Measurements from ENCODE around the gene CTNNAL1. TPM values are rescaled to one million over a fixed set of nuclear protein-coding genes. Genes with fewer than 3 reads are reported as not detected.
"Not testable (repeated sequence)": the region's sequence is repeated elsewhere in the genome, so short reads cannot be mapped to it uniquely, and the experiment has no call there.

CTNNAL1 gene
- polyA plus RNA-seq, 1 donor (not counting 4 experiments of a cell fraction or from before 2014, with no cell fraction given), result 112 TPM

GRCh38 chr9:108972186-108972585 lies 41.1 kb downstream of the CTNNAL1 start:
- no peaks in the 10 kb centered on the region for H3K79me2 ChIP-seq (ENCODE audit: control insufficient read depth, insufficient read depth, low read length)
- TF ChIP-seq EZH2 (IDR thresholded peaks at IDR 0.05; ENCODE audit: low read length) (no peak), CTCF (optimal IDR thresholded peaks at IDR 0.05 in 1 of 3, IDR thresholded peaks at IDR 0.05 in 1 of 3, conservative IDR thresholded peaks at IDR 0.05 in 1 of 3; ENCODE audit: extremely low read depth in 1 of 3, insufficient read depth in 2 of 3, low read length in 3 of 3) (no peak)
- no peak overlapping the region for H2AFZ ChIP-seq (ENCODE audit: control insufficient read depth, low read length)
- H3K4me3 ChIP-seq (ENCODE audit: control insufficient read depth in 2 of 3, extremely low read depth in 1 of 3, insufficient read depth in 2 of 3, low read depth in 1 of 3, low read length in 3 of 3), result no peak overlapping the region
- H3K9me1 ChIP-seq (ENCODE audit: control insufficient read depth, extremely low read depth, insufficient read depth, low read length), result no peaks in the 10 kb centered on the region
- H3K9ac ChIP-seq (ENCODE audit: control insufficient read depth, extremely low read depth, insufficient read depth, low read length), result no peak overlapping the region
- H3K4me2 ChIP-seq (ENCODE audit: control insufficient read depth, extremely low read depth, insufficient read depth, low read depth, low read length), result no peak overlapping the region
- no peaks in the 10 kb centered on the region for H4K20me1 ChIP-seq (ENCODE audit: control insufficient read depth, extremely low read depth, insufficient read depth, low read length)
- DNase-seq (ENCODE audit: low read depth, low spot score), result no peak
- H3K27ac ChIP-seq (ENCODE audit: control insufficient read depth, insufficient read depth, low read length), result no peak overlapping the region
- peaks cover 14 to 19% of the 10 kb centered on the region in 2 experiments for H3K36me3 ChIP-seq (ENCODE audit: control insufficient read depth in 2 of 2, extremely low read depth in 1 of 2, insufficient read depth in 2 of 2, low read length in 2 of 2)
- FAIRE-seq, result no peak
- H3K4me1 ChIP-seq (ENCODE audit: control insufficient read depth, extremely low read depth, insufficient read depth, low read length), result no peaks in the 10 kb centered on the region
- no peaks in the 10 kb centered on the region for H3K27me3 ChIP-seq (ENCODE audit: control insufficient read depth, extremely low read depth, insufficient read depth, low read length)
- dilution Hi-C loops (cut with MboI; ENCODE audit: extremely low pct_ligation_motif_present, low sequenced_read_pairs), result no loop called here
- H3K9me3 ChIP-seq (ENCODE audit: control insufficient read depth, low read depth, low read length), result no peaks in the 10 kb centered on the region

- H3K36me3 ChIP-seq (ENCODE audit: control insufficient read depth in 2 of 2, extremely low read depth in 1 of 2, insufficient read depth in 2 of 2, low read length in 2 of 2), result peaks cover 11 to 15% of the 10 kb centered on the region in 2 experiments
- H4K20me1 ChIP-seq (ENCODE audit: control insufficient read depth, extremely low read depth, insufficient read depth, low read length); H3K9ac ChIP-seq (ENCODE audit: control insufficient read depth, extremely low read depth, insufficient read depth, low read length); H3K4me3 ChIP-seq (ENCODE audit: control insufficient read depth in 2 of 3, extremely low read depth in 1 of 3, insufficient read depth in 2 of 3, low read depth in 1 of 3, low read length in 3 of 3); H3K4me1 ChIP-seq (ENCODE audit: control insufficient read depth, extremely low read depth, insufficient read depth, low read length); H3K27ac ChIP-seq (ENCODE audit: control insufficient read depth, insufficient read depth, low read length); H3K79me2 ChIP-seq (ENCODE audit: control insufficient read depth, insufficient read depth, low read length); dilution Hi-C loops (cut with MboI; ENCODE audit: extremely low pct_ligation_motif_present, low sequenced_read_pairs); FAIRE-seq; H3K4me2 ChIP-seq (ENCODE audit: control insufficient read depth, extremely low read depth, insufficient read depth, low read depth, low read length); H3K9me3 ChIP-seq (ENCODE audit: control insufficient read depth, low read depth, low read length); H3K9me1 ChIP-seq (ENCODE audit: control insufficient read depth, extremely low read depth, insufficient read depth, low read length); DNase-seq (ENCODE audit: low read depth, low spot score); H2AFZ ChIP-seq (ENCODE audit: control insufficient read depth, low read length); H3K27me3 ChIP-seq (ENCODE audit: control insufficient read depth, extremely low read depth, insufficient read depth, low read length): not testable (repeated sequence)
Measured at GRCh38 chr9:108971392-108971791, 41.9 kb downstream of the CTNNAL1 start.

GRCh38 chr9:108967916-108968315 lies 45.4 kb downstream of the CTNNAL1 start:
- Histone ChIP-seq H3K27me3 (ENCODE audit: control insufficient read depth, extremely low read depth, insufficient read depth, low read length) (no peaks in the 10 kb centered on the region), H3K36me3 (ENCODE audit: control insufficient read depth in 2 of 2, extremely low read depth in 1 of 2, insufficient read depth in 2 of 2, low read length in 2 of 2) (peaks cover 13 to 22% of the 10 kb centered on the region in 2 experiments), H3K9ac (ENCODE audit: control insufficient read depth, extremely low read depth, insufficient read depth, low read length) (no peak overlapping the region), H3K27ac (ENCODE audit: control insufficient read depth, insufficient read depth, low read length) (no peak overlapping the region), H3K9me1 (ENCODE audit: control insufficient read depth, extremely low read depth, insufficient read depth, low read length) (no peaks in the 10 kb centered on the region), H3K4me2 (ENCODE audit: control insufficient read depth, extremely low read depth, insufficient read depth, low read depth, low read length) (no peak overlapping the region), H3K4me3 (ENCODE audit: control insufficient read depth in 2 of 3, extremely low read depth in 1 of 3, insufficient read depth in 2 of 3, low read depth in 1 of 3, low read length in 3 of 3) (no peak overlapping the region), H4K20me1 (ENCODE audit: control insufficient read depth, extremely low read depth, insufficient read depth, low read length) (no peaks in the 10 kb centered on the region), H3K4me1 (ENCODE audit: control insufficient read depth, extremely low read depth, insufficient read depth, low read length) (no peaks in the 10 kb centered on the region), H2AFZ (ENCODE audit: control insufficient read depth, low read length) (no peak overlapping the region), H3K9me3 (ENCODE audit: control insufficient read depth, low read depth, low read length) (no peaks in the 10 kb centered on the region), H3K79me2 (ENCODE audit: control insufficient read depth, insufficient read depth, low read length) (no peaks in the 10 kb centered on the region)
- TF ChIP-seq EZH2 (IDR thresholded peaks at IDR 0.05; ENCODE audit: low read length), result no peak
- TF ChIP-seq CTCF (optimal IDR thresholded peaks at IDR 0.05 in 1 of 3, IDR thresholded peaks at IDR 0.05 in 1 of 3, conservative IDR thresholded peaks at IDR 0.05 in 1 of 3; ENCODE audit: extremely low read depth in 1 of 3, insufficient read depth in 2 of 3, low read length in 3 of 3), result no peak
- FAIRE-seq (no peak), DNase-seq (ENCODE audit: low read depth, low spot score) (no peak)
- dilution Hi-C loops (cut with MboI; ENCODE audit: extremely low pct_ligation_motif_present, low sequenced_read_pairs), result no loop called here
